ENCODE measurements around the gene PRR7.

DNA sequence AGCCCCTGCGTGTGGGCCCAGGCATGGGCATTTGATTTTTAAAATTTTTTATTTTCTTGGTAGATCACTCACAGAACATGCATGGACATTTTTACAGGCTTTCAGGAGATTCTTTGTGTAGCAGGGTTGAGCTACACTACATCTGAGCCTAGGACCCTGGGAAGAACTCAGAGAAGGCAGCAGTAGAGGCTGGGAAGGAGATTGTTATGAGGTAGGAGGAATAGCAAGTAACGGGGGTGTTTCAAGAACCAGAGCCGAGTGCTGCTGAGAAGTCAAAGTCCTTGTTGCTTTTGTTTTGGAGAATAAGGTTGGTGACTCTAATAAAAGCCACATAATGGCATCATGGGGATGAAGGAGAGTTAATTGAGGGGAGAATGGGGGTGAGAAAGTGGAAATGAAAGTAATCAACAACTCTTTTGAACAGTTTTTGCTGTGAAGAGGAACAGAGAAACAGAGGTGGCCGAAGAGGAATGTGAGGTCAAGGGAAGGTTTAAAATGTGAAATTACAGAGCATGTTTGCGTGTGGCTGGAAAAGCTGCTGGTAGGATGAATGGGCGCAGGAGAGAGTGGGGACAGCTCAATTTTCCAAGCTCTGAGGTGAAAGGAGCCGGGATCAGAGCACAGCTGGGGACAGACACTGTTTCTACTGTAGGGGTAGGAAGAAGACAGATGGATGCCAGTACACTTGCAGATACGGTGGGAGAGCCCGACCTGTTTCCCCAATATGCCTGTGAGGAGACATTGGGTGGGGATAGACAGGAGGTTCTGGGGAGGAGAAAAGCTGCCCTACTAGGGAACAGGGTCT, 55.5 kb downstream of the PRR7 start:
- TF ChIP-seq, protein P1, sequence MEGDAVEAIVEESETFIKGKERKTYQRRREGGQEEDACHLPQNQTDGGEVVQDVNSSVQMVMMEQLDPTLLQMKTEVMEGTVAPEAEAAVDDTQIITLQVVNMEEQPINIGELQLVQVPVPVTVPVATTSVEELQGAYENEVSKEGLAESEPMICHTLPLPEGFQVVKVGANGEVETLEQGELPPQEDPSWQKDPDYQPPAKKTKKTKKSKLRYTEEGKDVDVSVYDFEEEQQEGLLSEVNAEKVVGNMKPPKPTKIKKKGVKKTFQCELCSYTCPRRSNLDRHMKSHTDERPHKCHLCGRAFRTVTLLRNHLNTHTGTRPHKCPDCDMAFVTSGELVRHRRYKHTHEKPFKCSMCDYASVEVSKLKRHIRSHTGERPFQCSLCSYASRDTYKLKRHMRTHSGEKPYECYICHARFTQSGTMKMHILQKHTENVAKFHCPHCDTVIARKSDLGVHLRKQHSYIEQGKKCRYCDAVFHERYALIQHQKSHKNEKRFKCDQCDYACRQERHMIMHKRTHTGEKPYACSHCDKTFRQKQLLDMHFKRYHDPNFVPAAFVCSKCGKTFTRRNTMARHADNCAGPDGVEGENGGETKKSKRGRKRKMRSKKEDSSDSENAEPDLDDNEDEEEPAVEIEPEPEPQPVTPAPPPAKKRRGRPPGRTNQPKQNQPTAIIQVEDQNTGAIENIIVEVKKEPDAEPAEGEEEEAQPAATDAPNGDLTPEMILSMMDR (IDR thresholded peaks at IDR 0.05), result no peak
- TF ChIP-seq POLR2A (IDR thresholded peaks at IDR 0.05), result no peak

All from thyroid gland (tissue), 4 donors.